HG02610 (cell line): ENCODE measurements around the gene PSTPIP2.
A peak's percentile ranks its signal among the peaks of the same experiment; 100 is the strongest.

Experiments used
- ATAC-seq: cut with Tn5 transposase; IDR thresholded peaks from one replicate; pipeline ENCODE4 v1.9.1; 2021; ENCODE audit warnings: mild to moderate bottlenecking, moderate library complexity; ENCODE audit not compliant: unreplicated experiment

The PSTPIP2 gene

DNA sequence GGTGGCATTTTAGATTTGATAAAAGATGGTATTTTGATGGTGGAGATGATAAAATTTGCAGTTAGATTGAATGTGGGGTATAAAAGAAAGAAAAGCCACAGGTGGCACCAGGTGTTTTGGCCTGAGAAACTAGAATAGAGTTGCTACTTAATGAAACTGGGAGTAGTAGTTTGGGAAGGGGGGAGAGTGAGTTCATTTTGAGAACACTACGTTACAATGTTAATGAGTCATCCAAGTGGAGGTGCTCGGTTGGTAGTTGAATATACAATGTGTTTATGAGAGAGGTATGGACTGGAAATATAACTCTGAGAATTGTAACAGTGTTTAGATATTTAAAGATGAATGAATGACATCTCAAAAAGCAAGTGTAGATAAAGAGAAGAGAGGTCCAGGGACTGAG, 131.3 kb downstream of the PSTPIP2 start:
- ATAC-seq, result peak; percentile 48

- ATAC-seq, result no peak
Measured at GRCh38 chr18:45939236-45939635, 132.8 kb downstream of the PSTPIP2 start.

DNA sequence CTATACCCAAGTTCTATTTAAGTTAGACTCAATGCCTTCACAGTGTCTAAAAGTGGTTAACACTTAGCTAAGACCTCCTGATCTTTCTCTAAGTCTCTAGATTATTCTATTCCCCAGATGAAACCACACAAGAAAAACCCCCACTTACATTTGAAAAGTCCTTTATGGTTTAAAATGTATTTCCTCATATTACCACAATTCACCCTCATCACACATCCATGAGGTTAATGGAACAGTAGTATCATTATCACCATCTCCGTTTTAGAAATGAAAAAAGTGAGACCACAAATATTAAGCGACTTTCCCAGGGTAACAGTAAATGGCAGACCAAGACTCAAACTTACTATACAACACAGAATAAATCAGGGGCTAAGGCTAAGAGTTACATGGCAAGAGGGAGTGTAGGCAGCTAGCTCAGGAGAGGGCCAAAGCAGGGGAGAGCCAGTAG, 133.5 kb downstream of the PSTPIP2 start:
- ATAC-seq, result peak; percentile 77

DNA sequence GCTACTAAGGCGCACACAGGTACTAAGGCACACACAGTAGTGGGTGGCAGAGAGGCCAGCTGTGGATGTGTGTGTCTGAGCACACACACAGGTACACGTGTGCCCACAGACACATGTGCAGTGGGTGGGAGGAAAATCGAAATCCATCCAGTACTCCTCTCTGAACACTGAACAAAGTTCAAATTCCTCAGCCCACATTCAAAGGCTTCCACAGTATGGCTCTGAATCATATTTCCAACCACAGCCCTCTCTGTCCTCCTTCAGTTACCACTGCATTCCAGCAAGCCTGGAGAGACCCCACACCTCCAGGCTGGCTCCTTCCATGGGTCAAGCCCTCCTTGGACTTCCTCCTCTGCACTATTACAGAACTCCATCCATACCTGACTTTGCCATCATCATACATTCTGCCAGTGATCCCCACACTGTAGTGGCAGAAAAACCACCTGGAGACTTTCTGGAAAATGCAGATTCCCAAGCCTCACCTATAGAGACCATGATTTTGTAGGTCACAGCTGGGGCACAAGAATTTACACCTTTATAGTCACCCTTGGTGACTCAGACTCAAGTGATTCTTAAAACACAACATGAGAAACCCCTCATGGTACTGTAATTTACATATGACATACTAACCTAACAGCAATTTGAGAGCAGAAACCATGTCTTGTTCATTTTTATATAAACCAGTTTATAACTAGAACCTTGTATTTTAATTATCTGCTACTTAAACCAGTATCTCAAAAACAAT, 136.3 kb downstream of the PSTPIP2 start:
- ATAC-seq, result no peak
